GM18508 (cell line): Measurements from ENCODE around the gene UBC.
"Not testable (repeated sequence)": the region's sequence is repeated elsewhere in the genome, so short reads cannot be mapped to it uniquely, and the experiment has no call there.

Experiments
- ATAC-seq: cut with Tn5 transposase; IDR thresholded peaks from one replicate; pipeline ENCODE4 v1.9.1; 2021; ENCODE audit warnings: moderate number of reproducible peaks; ENCODE audit not compliant: insufficient read depth, unreplicated experiment

UBC gene

GRCh38 chr12:124893792-124894516 lies 20.5 kb downstream of the UBC start:
- ATAC-seq = no peak

GRCh38 chr12:124888260-124888659 lies 26.2 kb downstream of the UBC start:
- no peak for ATAC-seq

GRCh38 chr12:124887766-124888165 lies 26.7 kb downstream of the UBC start:
- ATAC-seq = not testable (repeated sequence)

DNA sequence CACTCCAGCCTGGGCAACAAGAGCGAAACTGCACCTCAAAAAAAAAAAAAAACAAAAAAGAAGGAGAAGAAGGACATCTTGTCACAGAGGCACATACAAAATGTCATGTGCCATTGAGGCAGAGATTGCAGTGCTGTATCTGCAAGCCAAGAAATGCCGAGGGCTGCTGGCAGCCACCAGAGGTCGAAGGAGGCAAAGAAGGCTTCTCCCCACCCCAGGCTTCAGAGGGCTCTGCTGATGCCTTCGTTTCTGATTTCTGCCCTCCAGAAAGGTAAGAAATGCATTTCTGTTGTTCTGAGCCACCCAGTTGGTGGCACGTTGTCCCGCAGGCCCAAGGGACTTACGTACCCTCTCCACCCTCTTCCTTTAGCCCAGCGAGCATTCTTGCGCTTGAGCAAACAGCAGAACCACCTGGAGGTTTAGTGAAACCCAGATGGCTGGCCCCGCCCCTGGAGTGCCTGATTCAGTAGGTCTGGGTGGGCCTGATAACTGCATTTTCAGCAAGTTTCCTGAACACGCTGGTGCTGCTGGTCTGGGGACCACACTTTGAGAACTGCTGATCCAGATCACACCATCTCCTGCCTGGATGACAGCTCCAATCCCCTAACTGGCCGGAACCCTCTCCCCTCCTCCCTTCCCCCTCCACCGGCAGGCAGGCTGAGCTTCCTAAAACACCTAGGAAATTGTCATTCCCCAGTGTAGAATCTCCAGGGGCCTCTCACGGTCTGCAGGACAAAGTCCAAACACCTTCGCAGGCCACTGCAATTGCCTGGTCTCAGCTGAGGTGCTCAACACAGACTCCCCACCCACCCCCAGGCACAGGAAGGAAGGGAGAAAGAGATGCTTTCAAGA lies 29.6 kb downstream of the UBC start:
- peak; percentile 83 for ATAC-seq

GRCh38 chr12:124883263-124884130 lies 31.0 kb downstream of the UBC start:
- ATAC-seq = no peak

- ATAC-seq = no peak
Measured at GRCh38 chr12:124881123-124881522, 33.3 kb downstream of the UBC start.

- not testable (repeated sequence) for ATAC-seq
Measured at GRCh38 chr12:124880335-124880734, 34.1 kb downstream of the UBC start.

- no peak for ATAC-seq
Measured at GRCh38 chr12:124878795-124879516, 35.5 kb downstream of the UBC start.

DNA sequence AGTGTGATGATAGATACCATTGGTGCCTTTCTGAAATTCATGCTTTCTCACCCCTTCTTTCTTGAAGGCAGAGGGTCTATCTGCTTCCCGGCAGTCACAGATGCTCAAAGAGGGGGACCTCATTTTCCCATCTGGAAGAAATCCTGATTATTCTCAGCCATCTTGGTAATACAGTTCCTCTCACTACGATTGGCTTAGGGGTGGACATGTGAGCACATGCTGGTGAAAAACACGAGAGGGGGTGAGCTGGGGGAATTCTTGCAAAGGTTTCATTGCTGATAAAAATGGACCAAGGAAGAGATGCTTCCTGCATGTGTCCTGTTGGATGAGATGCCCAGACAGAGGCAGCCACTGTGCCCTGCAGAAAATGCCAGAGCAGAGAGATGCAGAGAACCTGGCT lies 37.0 kb downstream of the UBC start:
- no peak for ATAC-seq

DNA sequence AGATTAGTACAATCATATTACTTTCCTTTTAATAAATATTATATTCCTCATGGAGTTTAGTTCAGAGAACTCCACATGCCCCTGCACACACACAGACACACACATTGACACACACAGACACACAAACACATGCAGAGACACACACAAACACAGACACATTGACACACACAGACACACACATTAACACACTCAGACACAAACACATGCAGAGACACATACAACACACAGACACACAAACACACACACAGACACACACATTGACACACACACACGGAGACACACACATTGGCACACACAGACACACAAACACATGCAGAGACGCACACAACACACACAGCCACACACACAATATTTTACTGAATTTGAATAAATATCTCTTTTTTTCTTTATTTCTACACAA lies 38.3 kb downstream of the UBC start:
- no peak for ATAC-seq

GRCh38 chr12:124875803-124876132 lies 38.7 kb downstream of the UBC start:
- no peak for ATAC-seq

GRCh38 chr12:124874988-124875802 lies 39.3 kb downstream of the UBC start:
- no peak for ATAC-seq

DNA sequence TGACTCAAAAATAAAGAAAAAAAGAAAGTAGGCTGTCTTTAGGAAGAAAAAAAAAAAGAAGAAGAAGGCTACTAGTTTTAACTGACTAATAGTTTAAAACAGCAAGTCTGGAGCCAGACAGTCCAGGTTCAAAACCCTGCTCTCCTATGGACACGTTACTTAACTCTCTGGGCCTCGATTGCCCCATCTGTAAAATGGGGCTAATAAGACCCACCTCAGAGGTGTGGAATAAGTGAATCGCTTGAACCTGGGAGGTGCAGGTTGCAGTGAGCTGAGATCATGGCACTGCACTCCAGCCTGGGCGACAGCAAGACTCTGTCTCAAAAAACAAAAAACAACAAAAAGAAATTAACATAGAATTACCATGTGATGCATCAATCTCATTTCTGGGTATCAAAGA lies 40.3 kb downstream of the UBC start:
- no peak for ATAC-seq

- ATAC-seq = no peak
Measured at GRCh38 chr12:124872068-124872719, 42.3 kb downstream of the UBC start.

- ATAC-seq = no peak
Measured at GRCh38 chr12:124871297-124871696, 43.2 kb downstream of the UBC start.

GRCh38 chr12:124870515-124870914 lies 43.9 kb downstream of the UBC start:
- ATAC-seq = no peak

GRCh38 chr12:124869059-124869665 lies 45.3 kb downstream of the UBC start:
- no peak for ATAC-seq

- no peak for ATAC-seq
Measured at GRCh38 chr12:124868252-124869058, 46.0 kb downstream of the UBC start.
